ENCODE measurements around the gene C2CD5. TPM values are rescaled to one million over a fixed set of nuclear protein-coding genes. Genes with fewer than 3 reads are reported as not detected.
"Not testable (repeated sequence)": the region's sequence is repeated elsewhere in the genome, so short reads cannot be mapped to it uniquely, and the experiment has no call there.

The C2CD5 gene
- polyA plus RNA-seq, 1 donor from 2014 or later, result 171 TPM

DNA sequence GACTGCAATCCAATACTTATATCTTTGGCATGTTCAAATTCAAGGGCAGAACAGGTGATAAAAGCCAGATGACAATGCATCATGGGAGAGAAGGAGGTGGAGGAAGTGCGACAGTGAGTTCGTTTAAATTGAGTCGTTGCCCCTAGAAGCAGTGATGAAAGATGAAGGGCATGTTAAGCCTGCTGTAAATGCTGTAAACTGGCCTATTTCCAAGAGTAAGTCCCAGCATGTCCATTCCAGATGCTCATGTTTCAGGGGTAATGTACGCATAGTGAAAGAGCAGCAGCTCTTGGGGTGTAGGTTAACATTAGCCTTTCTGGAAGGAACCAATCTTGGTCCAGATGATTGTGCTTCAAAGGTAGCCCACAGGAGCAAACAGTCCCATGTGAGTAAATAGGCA lies 97.1 kb downstream of the C2CD5 start:
- Histone ChIP-seq H3K79me2 (replicated peaks; ENCODE audit: insufficient read depth, low read length) (no peaks in the 10 kb centered on the region), H3K27me3 (ENCODE audit: insufficient read depth, low read depth, low read length) (no peaks in the 10 kb centered on the region), H3K9ac (ENCODE audit: low read length) (no peak overlapping the region), H4K20me1 (ENCODE audit: insufficient read depth) (no peaks in the 10 kb centered on the region), H3K27ac (ENCODE audit: low read length) (no peak overlapping the region), H3K9me2 (ENCODE audit: insufficient read depth, low read length) (no peaks in the 10 kb centered on the region), H3K36me3 (ENCODE audit: insufficient read depth, low read length) (peaks cover 3% of the 10 kb centered on the region), H3K9me3 (ENCODE audit: low read length) (no peaks in the 10 kb centered on the region), H3F3A (ENCODE audit: insufficient read depth, low read length, poor library complexity, severe bottlenecking) (no peaks in the 10 kb centered on the region), H2AFZ (ENCODE audit: low read depth, low read length) (no peak overlapping the region), H3K4me3 (ENCODE audit: low read length) (no peak overlapping the region), H3K4me2 (ENCODE audit: low read length) (no peak overlapping the region)
- TF ChIP-seq EP300 (conservative IDR thresholded peaks at IDR 0.05; ENCODE audit: poor library complexity, severe bottlenecking) (no peak), EZH2 (IDR thresholded peaks at IDR 0.05; ENCODE audit: borderline replicate concordance, insufficient read depth, low read length, poor library complexity, severe bottlenecking) (no peak)
- TF ChIP-seq, protein P1, sequence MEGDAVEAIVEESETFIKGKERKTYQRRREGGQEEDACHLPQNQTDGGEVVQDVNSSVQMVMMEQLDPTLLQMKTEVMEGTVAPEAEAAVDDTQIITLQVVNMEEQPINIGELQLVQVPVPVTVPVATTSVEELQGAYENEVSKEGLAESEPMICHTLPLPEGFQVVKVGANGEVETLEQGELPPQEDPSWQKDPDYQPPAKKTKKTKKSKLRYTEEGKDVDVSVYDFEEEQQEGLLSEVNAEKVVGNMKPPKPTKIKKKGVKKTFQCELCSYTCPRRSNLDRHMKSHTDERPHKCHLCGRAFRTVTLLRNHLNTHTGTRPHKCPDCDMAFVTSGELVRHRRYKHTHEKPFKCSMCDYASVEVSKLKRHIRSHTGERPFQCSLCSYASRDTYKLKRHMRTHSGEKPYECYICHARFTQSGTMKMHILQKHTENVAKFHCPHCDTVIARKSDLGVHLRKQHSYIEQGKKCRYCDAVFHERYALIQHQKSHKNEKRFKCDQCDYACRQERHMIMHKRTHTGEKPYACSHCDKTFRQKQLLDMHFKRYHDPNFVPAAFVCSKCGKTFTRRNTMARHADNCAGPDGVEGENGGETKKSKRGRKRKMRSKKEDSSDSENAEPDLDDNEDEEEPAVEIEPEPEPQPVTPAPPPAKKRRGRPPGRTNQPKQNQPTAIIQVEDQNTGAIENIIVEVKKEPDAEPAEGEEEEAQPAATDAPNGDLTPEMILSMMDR (IDR thresholded peaks at IDR 0.05; ENCODE audit: poor library complexity, severe bottlenecking), result no peak

DNA sequence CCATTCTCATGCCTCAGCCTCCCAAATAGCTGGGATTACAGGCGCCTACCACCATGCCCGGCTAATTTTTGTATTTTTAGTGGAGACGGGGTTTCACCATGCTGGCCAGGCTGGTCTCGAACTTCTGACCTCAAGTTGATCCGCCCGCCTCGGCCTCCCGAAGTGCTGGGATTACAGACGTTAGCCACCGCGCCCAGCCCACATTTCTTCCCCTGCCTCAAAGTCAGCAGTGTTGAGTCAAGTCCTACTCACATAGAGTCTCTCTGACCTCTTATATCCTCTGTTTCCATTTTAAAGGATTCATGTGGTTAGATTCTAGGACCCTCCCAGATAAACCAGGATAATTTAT lies 100.1 kb downstream of the C2CD5 start:
- H2AFZ ChIP-seq (ENCODE audit: low read depth, low read length); H3K4me3 ChIP-seq (ENCODE audit: low read length); H3K9me3 ChIP-seq (ENCODE audit: low read length); H3K27ac ChIP-seq (ENCODE audit: low read length); H4K20me1 ChIP-seq (ENCODE audit: insufficient read depth); H3K27me3 ChIP-seq (ENCODE audit: insufficient read depth, low read depth, low read length); H3K79me2 ChIP-seq (replicated peaks; ENCODE audit: insufficient read depth, low read length); H3K9me2 ChIP-seq (ENCODE audit: insufficient read depth, low read length); H3F3A ChIP-seq (ENCODE audit: insufficient read depth, low read length, poor library complexity, severe bottlenecking); H3K9ac ChIP-seq (ENCODE audit: low read length); H3K4me2 ChIP-seq (ENCODE audit: low read length); H3K36me3 ChIP-seq (ENCODE audit: insufficient read depth, low read length): not testable (repeated sequence)

DNA sequence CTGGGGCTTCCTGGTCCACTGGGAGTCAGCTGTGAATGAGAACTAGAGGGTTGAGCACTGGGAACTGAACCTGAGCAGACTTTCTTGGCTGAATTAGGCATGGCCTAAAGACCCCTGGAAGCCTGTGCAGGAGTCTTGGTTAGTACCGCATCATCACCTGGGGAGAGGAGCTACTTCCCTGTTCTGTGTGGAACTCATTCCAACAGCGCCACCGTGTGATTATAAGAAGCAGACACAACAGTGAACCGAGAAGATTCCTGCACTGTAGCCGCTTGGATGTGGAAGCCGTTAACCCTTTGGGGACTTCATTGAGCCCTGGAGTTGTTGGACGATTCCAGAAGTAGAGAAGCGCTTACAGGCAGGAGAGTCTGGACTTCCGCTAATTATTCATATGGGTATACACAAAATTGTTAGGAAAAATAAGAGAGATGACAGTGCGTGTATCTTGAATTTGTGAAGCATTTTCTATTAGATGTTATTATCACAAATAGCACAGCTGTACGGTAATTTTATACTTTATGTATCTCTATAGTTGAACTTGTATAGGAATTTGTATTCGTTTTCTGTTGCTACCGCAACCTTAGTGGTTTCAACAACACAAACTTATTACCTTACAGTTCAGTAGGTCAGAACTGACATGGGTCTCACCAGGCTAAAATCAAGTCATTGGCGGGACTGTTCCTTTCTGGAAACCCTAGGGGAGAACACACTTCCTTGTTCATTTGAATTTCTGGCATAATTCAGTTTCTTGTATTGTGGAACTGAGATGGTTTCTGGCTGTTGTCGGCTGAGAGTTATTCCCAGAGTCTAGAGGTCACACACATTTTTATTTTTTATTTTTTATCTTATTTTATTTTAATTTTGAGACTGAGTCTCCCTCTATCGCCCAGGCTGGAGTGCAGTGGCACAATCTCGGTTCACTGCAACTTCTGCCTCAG lies 100.7 kb downstream of the C2CD5 start:
- H3K36me3 ChIP-seq (ENCODE audit: insufficient read depth, low read length), result peaks cover 3% of the 10 kb centered on the region
- no peak overlapping the region for H3K27ac ChIP-seq (ENCODE audit: low read length)
- no peak overlapping the region for H3K9ac ChIP-seq (ENCODE audit: low read length)
- no peaks in the 10 kb centered on the region for H4K20me1 ChIP-seq (ENCODE audit: insufficient read depth)
- no peak overlapping the region for H2AFZ ChIP-seq (ENCODE audit: low read depth, low read length)
- H3K4me3 ChIP-seq (ENCODE audit: low read length), result no peak overlapping the region
- no peaks in the 10 kb centered on the region for H3F3A ChIP-seq (ENCODE audit: insufficient read depth, low read length, poor library complexity, severe bottlenecking)
- H3K9me2 ChIP-seq (ENCODE audit: insufficient read depth, low read length), result no peaks in the 10 kb centered on the region
- no peaks in the 10 kb centered on the region for H3K79me2 ChIP-seq (replicated peaks; ENCODE audit: insufficient read depth, low read length)
- TF ChIP-seq RAD21 (conservative IDR thresholded peaks at IDR 0.05) (peak; percentile 89), EZH2 (IDR thresholded peaks at IDR 0.05; ENCODE audit: borderline replicate concordance, insufficient read depth, low read length, poor library complexity, severe bottlenecking) (no peak), EP300 (conservative IDR thresholded peaks at IDR 0.05; ENCODE audit: poor library complexity, severe bottlenecking) (no peak), SMC3 (conservative IDR thresholded peaks at IDR 0.05; ENCODE audit: poor library complexity) (peak; percentile 91)
- TF ChIP-seq, protein P1 (IDR thresholded peaks at IDR 0.05; ENCODE audit: poor library complexity, severe bottlenecking), result peak; percentile 88
- no peak overlapping the region for H3K4me2 ChIP-seq (ENCODE audit: low read length)
- H3K9me3 ChIP-seq (ENCODE audit: low read length), result no peaks in the 10 kb centered on the region
- no peaks in the 10 kb centered on the region for H3K27me3 ChIP-seq (ENCODE audit: insufficient read depth, low read depth, low read length)

All from neural cell (in vitro differentiated cells).